ENCODE results near the gene ATP5ME.
A peak's percentile ranks its signal among the peaks of the same experiment; 100 is the strongest.

The ATP5ME gene

GRCh38 chr4:674172-675035, at the start of gene ATP5ME, which contains the start of gene MYL5:
Gene ATP5ME, minus strand, starts transcription at chr4:674276. Its CDS starts 29 bp downstream, at chr4:674247.
Gene MYL5, plus strand, starts transcription at chr4:674542. Its CDS starts 3,485 bp downstream, at chr4:678027.
- Mint-ChIP-seq H3K27me3 (peaks cover 4% of the 10 kb centered on the region), H3K4me3 (peak within 1 kb of the TSS; percentile 85), H3K27ac (peak within 1 kb of the TSS; percentile 89), H3K4me1 (peaks cover 13% of the 10 kb centered on the region), H3K9me3 (no peaks in the 10 kb centered on the region), H3K36me3 (peaks cover 30% of the 10 kb centered on the region)
- CTCF ChIA-PET, result interaction anchor here (1.2 to 2.9 kb wide), 3 partner anchors 10 to 13 kb away, joined by 4 to 18 read pairs (median 9); no protein-coding TSS in a partner anchor
- DNase-seq, result peak; percentile 98

DNA sequence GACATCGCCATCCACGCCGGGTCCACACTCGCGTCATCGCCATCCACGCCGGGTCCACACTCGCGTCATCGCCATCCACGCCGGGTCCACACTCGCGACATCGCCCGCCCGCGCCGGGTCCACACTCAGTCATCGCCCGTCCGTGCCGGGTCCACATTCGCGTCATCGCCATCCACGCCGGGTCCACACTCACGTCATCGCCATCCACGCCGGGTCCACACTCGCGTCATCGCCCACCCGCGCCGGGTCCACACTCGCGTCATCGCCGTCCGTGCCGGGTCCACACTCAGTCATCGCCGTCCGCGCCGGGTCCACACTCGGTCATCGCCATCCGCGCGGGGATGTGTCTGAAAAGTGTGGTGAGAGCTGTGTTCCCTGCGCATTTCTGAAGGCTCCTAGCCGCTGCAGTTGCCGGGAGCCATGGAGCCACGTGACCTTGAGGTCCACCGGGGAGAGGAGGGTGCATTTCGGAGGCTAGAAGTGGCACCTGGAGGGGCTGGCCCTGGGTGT, 48.8 kb upstream of the ATP5ME start:
- CTCF ChIA-PET, result no interaction called here

GRCh38 chr4:722169-722725, 48.2 kb upstream of the ATP5ME start:
- H3K9me3 Mint-ChIP-seq, result peaks cover 9% of the 10 kb centered on the region
- DNase-seq, result no peak
- H3K4me1 Mint-ChIP-seq, result no peaks in the 10 kb centered on the region
- CTCF ChIA-PET, result no interaction called here
- peaks cover 37% of the 10 kb centered on the region for H3K36me3 Mint-ChIP-seq
- no peak overlapping the region for H3K4me3 Mint-ChIP-seq
- H3K27ac Mint-ChIP-seq, result no peak overlapping the region
- H3K27me3 Mint-ChIP-seq, result no peaks in the 10 kb centered on the region

More for the DNA sequence above, 48.8 kb upstream of the ATP5ME start:
- Mint-ChIP-seq H3K4me3 (no peak overlapping the region), H3K27ac (no peak overlapping the region), H3K9me3 (peaks cover 9% of the 10 kb centered on the region), H3K27me3 (no peaks in the 10 kb centered on the region), H3K36me3 (peaks cover 37% of the 10 kb centered on the region), H3K4me1 (no peaks in the 10 kb centered on the region)
- DNase-seq, result no peak

DNA sequence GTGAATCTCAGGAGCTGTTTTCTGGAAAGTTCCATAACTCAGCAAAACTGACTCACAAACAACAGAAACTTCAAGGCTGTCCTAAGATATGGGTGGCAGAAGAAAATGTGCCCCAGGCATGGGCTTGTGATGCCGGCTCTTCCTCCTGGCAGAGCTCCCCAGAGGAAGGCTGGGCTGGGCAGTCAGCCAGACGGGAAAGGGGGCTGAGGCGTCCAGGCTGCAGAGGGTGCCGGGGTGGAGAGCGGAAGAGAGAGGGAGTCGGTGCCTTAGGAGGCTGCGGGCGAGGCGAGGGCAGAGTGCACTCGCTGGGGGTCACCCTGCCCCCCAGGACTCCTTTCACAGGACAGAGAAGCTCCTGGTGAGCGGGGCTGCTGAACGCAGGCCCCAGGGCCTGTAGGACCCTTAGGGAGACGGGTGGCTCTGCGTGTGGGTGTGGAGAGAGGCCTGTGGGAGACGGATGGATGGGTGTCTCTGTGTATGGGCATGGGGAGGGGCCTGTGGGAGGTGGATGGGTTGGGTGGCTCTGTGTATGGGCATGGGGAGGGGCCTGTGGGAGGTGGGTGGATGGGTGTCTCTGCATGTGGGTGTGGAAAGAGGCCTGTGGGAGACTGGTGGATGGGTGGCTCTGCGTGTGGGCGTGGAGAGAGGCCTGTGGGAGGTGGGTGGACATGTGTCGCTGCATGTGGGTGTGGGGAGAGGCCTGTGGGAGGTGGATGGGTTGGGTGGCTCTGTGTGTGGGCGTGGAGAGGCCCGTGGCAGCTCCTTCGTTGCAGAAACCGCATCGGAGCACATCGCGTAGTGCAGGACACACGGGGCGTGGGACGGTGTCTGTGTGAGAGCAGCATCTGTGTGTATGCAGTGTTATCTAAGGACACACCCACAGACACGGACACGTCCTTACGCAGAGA, 47.4 kb upstream of the ATP5ME start:
- CTCF ChIA-PET, result no interaction called here
- no peaks in the 10 kb centered on the region for H3K4me1 Mint-ChIP-seq
- H3K4me3 Mint-ChIP-seq, result no peak overlapping the region
- peaks cover 35% of the 10 kb centered on the region for H3K36me3 Mint-ChIP-seq
- H3K9me3 Mint-ChIP-seq, result peaks cover 9% of the 10 kb centered on the region
- no peak overlapping the region for H3K27ac Mint-ChIP-seq
- no peak for DNase-seq
- no peaks in the 10 kb centered on the region for H3K27me3 Mint-ChIP-seq

DNA sequence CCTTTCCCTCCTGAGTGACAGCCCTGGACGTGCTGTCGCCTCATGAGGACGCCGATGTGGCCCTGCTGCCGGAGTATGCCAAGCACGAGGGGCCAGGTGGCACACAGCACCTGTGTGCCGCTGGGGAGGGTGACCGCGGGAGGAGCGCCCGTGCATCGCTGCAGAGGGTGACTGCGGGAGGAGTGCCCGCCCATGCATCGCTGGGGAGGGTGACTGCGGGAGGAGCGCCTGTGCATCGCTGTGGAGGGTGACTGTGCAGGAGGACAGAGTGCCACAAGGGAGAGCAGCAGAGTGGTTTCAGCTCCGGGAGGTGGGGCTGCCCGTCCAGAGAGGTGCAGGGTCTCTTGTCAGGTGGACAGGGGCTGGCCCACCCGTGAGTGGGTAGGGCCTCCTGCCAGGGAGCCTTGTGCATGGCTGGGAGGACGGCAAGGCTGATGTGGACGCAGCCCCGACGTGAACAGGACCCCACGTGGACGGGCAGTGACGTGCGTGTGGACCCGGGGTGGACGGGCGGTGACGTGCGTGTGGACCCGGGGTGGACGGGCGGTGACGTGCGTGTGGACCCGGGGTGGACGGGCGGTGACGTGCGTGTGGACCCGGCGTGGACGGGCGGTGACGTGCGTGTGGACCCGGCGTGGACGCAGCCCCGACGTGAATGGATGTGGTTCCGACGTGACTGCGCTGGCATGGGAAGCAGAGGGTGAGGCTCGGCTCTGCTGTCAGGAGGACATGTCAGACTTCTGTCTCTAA, 46.2 kb upstream of the ATP5ME start:
- no peak overlapping the region for H3K4me3 Mint-ChIP-seq
- no peaks in the 10 kb centered on the region for H3K4me1 Mint-ChIP-seq
- H3K9me3 Mint-ChIP-seq, result peaks cover 9% of the 10 kb centered on the region
- H3K36me3 Mint-ChIP-seq, result peaks cover 35% of the 10 kb centered on the region
- CTCF ChIA-PET, result no interaction called here
- H3K27ac Mint-ChIP-seq, result no peak overlapping the region
- no peak for DNase-seq
- no peaks in the 10 kb centered on the region for H3K27me3 Mint-ChIP-seq

- Mint-ChIP-seq H3K27ac (no peak overlapping the region), H3K27me3 (no peaks in the 10 kb centered on the region), H3K4me1 (no peaks in the 10 kb centered on the region), H3K9me3 (peaks cover 9% of the 10 kb centered on the region), H3K36me3 (peaks cover 36% of the 10 kb centered on the region), H3K4me3 (no peak overlapping the region)
- no peak for DNase-seq
- CTCF ChIA-PET, result no interaction called here
Observed at GRCh38 chr4:718460-718859, 44.4 kb upstream of the ATP5ME start.

DNA sequence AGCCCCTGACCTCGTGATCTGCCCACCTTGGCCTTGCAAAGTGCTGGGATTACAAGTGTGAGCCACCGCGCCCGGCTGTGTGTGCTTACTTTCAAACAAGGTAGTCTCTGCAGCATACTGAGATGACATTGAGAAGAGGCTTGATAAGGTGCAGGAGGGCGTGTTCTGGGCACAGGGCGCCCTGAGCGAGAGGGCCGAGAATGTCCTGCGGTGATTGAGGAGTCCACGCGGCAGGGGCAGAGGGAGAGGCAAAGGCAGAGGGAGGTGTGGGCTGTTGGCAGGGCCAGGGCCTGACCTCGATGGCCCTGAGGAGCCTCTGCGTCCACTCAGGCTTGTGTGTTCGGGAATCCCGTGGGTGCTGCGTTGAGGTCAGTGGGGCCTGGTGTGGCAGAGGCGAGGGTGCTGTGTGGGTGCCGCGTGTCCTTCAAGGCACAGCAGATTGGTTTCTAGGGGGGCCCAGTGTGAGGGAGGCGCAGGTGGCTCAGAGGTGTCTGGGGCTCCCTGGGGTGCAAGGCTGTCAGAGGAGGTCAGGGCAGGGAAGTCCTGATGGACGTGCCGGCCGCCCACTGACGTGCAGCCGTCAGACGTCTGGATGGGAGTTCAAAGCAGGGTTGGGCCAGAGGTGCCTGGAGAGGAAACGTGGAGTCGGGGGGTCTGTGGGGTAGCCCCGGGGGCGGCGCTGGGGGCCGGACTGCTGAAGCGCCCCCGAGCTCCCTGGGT, 43.7 kb upstream of the ATP5ME start:
- Mint-ChIP-seq H3K27me3 (no peaks in the 10 kb centered on the region), H3K4me1 (no peaks in the 10 kb centered on the region)
- CTCF ChIA-PET, result no interaction called here

DNA sequence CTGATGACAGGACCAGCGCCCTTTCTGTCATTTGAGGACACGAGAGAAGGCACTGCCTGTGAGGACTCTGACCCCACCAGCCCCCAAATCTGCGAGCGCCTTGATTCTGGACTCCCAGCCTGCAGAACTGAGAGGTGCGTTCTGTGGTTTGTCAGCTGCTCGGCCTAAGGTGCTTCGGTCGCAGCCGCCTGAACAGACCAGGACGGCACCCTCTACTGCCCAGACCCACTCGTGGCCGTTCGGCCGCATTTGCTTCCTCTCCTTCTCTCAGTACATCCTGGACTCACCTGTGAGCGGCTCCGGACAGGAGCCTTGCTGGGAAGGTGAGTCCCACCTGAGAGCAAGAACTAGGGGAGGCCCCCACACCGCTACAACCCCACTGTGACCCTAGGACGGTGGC, 40.0 kb upstream of the ATP5ME start:
- H3K4me1 Mint-ChIP-seq, result peaks cover 5% of the 10 kb centered on the region
- no peaks in the 10 kb centered on the region for H3K27me3 Mint-ChIP-seq
- H3K27ac Mint-ChIP-seq, result no peak overlapping the region
- DNase-seq, result no peak
- no peaks in the 10 kb centered on the region for H3K9me3 Mint-ChIP-seq
- no peak overlapping the region for H3K4me3 Mint-ChIP-seq
- CTCF ChIA-PET, result no interaction called here
- peaks cover 14% of the 10 kb centered on the region for H3K36me3 Mint-ChIP-seq

More for the DNA sequence above, 43.7 kb upstream of the ATP5ME start:
- no peak for DNase-seq
- no peak overlapping the region for H3K27ac Mint-ChIP-seq
- H3K9me3 Mint-ChIP-seq, result peaks cover 9% of the 10 kb centered on the region
- peaks cover 29% of the 10 kb centered on the region for H3K36me3 Mint-ChIP-seq
- H3K4me3 Mint-ChIP-seq, result no peak overlapping the region

GRCh38 chr4:712916-713632, 39.0 kb upstream of the ATP5ME start:
- H3K4me3 Mint-ChIP-seq, result no peak overlapping the region
- peaks cover 19% of the 10 kb centered on the region for H3K36me3 Mint-ChIP-seq
- CTCF ChIA-PET, result interaction anchor here (0.7 kb wide), 1 partner anchor 13 kb away, joined by 5 read pairs; no protein-coding TSS in a partner anchor
- H3K27ac Mint-ChIP-seq, result no peak overlapping the region
- no peaks in the 10 kb centered on the region for H3K27me3 Mint-ChIP-seq
- no peak for DNase-seq
- no peaks in the 10 kb centered on the region for H3K9me3 Mint-ChIP-seq
- H3K4me1 Mint-ChIP-seq, result peaks cover 11% of the 10 kb centered on the region

DNA sequence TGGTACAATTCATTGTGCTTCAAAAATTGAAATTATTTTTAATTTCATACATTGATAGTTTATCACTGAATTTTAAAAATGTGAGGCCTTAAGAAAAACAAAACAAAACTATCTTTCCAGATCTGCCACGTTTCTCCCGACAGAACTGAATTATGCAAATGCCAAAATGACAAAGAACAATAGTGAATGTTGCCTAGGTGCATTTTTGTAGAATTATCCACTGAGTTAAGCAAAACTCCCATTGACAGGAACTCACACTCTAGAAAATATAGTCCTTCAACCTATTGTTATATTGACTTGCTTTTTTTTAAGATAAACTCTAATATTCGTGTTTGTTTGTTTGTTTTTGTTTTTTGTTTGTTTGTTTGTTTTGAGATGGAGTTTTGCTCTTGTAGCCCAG, 38.0 kb upstream of the ATP5ME start:
- peaks cover 11% of the 10 kb centered on the region for H3K4me1 Mint-ChIP-seq
- H3K27ac Mint-ChIP-seq, result no peak overlapping the region
- CTCF ChIA-PET, result no interaction called here
- H3K27me3 Mint-ChIP-seq, result no peaks in the 10 kb centered on the region
- no peak overlapping the region for H3K4me3 Mint-ChIP-seq
- H3K36me3 Mint-ChIP-seq, result peaks cover 19% of the 10 kb centered on the region
- DNase-seq, result no peak
- H3K9me3 Mint-ChIP-seq, result no peaks in the 10 kb centered on the region

DNA sequence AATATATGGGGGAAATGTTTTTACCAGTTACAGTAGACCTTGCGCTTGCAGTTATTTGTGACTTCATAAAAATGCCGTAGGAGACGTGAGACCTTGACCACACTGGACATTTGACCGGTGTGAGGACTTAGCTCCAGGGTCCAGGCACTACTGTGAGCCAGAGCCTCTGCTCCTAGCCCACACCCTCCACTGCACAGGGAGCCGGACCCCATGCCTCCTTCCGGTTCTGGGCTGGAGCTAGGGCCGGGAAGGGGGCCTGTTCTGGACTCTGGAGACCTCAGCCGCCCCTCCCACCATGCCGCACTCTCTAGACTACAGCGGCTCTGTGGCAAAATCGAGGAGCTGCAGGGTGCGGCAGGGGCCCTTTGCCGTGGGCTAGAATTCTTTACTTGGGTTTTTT, 36.8 kb upstream of the ATP5ME start:
- Mint-ChIP-seq H3K27ac (no peak overlapping the region), H3K4me1 (peaks cover 11% of the 10 kb centered on the region), H3K9me3 (no peaks in the 10 kb centered on the region), H3K27me3 (no peaks in the 10 kb centered on the region), H3K4me3 (no peak overlapping the region), H3K36me3 (peaks cover 19% of the 10 kb centered on the region)
- DNase-seq, result no peak
- CTCF ChIA-PET, result interaction anchor here (0.6 kb wide), 1 partner anchor 31 kb away, joined by 3 read pairs; no protein-coding TSS in a partner anchor

DNA sequence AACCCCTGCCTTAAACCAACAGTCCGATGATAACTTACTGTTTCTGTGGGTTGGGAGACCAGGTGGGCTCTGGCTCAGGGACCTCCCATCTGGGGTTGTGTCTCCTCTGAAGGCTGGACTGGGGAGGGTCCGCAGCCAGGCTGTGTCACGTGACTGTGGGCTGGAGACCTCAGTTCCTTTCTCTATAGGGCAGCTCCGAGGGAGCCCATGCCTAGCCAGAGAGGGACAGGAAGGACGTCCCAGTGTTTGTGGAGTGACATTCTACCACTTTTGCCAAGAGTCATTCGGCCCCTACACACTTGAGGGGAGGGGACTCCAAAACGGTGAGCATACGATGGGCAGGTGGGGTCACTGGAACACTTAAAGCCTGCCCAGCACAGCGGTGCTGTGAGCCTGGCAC, 36.0 kb upstream of the ATP5ME start:
- Mint-ChIP-seq H3K9me3 (no peaks in the 10 kb centered on the region), H3K4me3 (no peak overlapping the region), H3K27me3 (no peaks in the 10 kb centered on the region), H3K36me3 (peaks cover 19% of the 10 kb centered on the region), H3K27ac (no peak overlapping the region), H3K4me1 (peaks cover 15% of the 10 kb centered on the region)
- DNase-seq, result no peak
- CTCF ChIA-PET, result interaction anchor here (0.9 kb wide), 1 partner anchor 10 kb away, joined by 3 read pairs; no protein-coding TSS in a partner anchor
